Activated naive CD8-positive, alpha-beta T cell treated with anti-CD3 and anti-CD28 coated beads, Interleukin-2, amount 10 ng/mL, durations not matched to agents 7 days and 5 days (primary cell): ENCODE results near the gene CIAO2A. TPM values are rescaled to one million over a fixed set of nuclear protein-coding genes. Genes with fewer than 3 reads are reported as not detected.

Experiments
- ATAC-seq: fragments of 150-1000 bp; cut with Tn5 transposase; one replicate; pipeline ENCODE4 v1.10.0; 2021; ENCODE audit warnings: low read depth, moderate library complexity
- POLR2A ChIA-PET: fragments of 350-600 bp; sonication (Branson Sonifier 250); formaldehyde crosslinking; loops from one replicate; lab custom pipeline; 2021; ENCODE audit warnings: antibody characterized with exemption; lab: Charles Lee
- DNase-seq: peaks from one replicate; pipeline ENCODE4 v3.0.0; 2021
- H3K27ac Mint-ChIP-seq: one replicate; pipeline ENCODE4 v1.8.0; 2022; ENCODE audit warnings: mild to moderate bottlenecking, mixed read lengths
- H3K27me3 Mint-ChIP-seq: one replicate; pipeline ENCODE4 v1.8.0; 2022; ENCODE audit warnings: mild to moderate bottlenecking, moderate library complexity, mixed read lengths
- H3K36me3 Mint-ChIP-seq: one replicate; pipeline ENCODE4 v1.8.0; 2021; ENCODE audit warnings: mild to moderate bottlenecking, mixed read lengths
- H3K4me1 Mint-ChIP-seq: one replicate; pipeline ENCODE4 v1.8.0; 2021; ENCODE audit warnings: mixed read lengths
- H3K4me3 Mint-ChIP-seq: one replicate; pipeline ENCODE4 v1.8.0; 2022; ENCODE audit warnings: mild to moderate bottlenecking, moderate library complexity, mixed read lengths
- H3K9me3 Mint-ChIP-seq: one replicate; pipeline ENCODE4 v1.8.0; 2021; ENCODE audit warnings: mixed read lengths
- total RNA-seq, 2 experiments: library from RNA; stranded (reverse); gene quantifications; one replicate each; pipeline ENCODE4 v1.2.3, GENCODE V29; 2021

CIAO2A gene
- total RNA-seq, 2 experiments from 2014 or later = 57.6 to 61.5 TPM

- H3K9me3 Mint-ChIP-seq = no peaks in the 10 kb centered on the region
- POLR2A ChIA-PET = interaction anchor here (0.6 to 0.7 kb wide), 2 partner anchors 267 to 993 kb away, joined by 3 read pairs; no protein-coding TSS in a partner anchor
- DNase-seq (no peak), ATAC-seq (no peak)
- no peak overlapping the region for H3K4me3 Mint-ChIP-seq
- no peaks in the 10 kb centered on the region for H3K27me3 Mint-ChIP-seq
- H3K27ac Mint-ChIP-seq = no peak overlapping the region
- peaks cover 14% of the 10 kb centered on the region for H3K4me1 Mint-ChIP-seq
- H3K36me3 Mint-ChIP-seq = peaks cover 4% of the 10 kb centered on the region
These were observed 11.6 kb upstream of the CIAO2A start for GRCh38 chr15:64105113-64105704.

- POLR2A ChIA-PET = interaction anchor here (0.7 kb wide), 1 partner anchor 680 kb away, joined by 10 read pairs; no protein-coding TSS in a partner anchor
- Mint-ChIP-seq H3K4me1 (peaks cover 20% of the 10 kb centered on the region), H3K9me3 (no peaks in the 10 kb centered on the region), H3K36me3 (peaks cover 10% of the 10 kb centered on the region), H3K4me3 (no peak overlapping the region), H3K27ac (no peak overlapping the region), H3K27me3 (no peaks in the 10 kb centered on the region)
- ATAC-seq (no peak), DNase-seq (no peak)
These were observed 8.9 kb upstream of the CIAO2A start for GRCh38 chr15:64102497-64102896.

- POLR2A ChIA-PET = no interaction called here
- no peaks in the 10 kb centered on the region for H3K9me3 Mint-ChIP-seq
- no peak for DNase-seq
- peaks cover 10% of the 10 kb centered on the region for H3K36me3 Mint-ChIP-seq
- no peak overlapping the region for H3K4me3 Mint-ChIP-seq
- H3K27me3 Mint-ChIP-seq = no peaks in the 10 kb centered on the region
- H3K4me1 Mint-ChIP-seq = peaks cover 26% of the 10 kb centered on the region
- no peak for ATAC-seq
- H3K27ac Mint-ChIP-seq = no peak overlapping the region
These were observed 7.3 kb upstream of the CIAO2A start for GRCh38 chr15:64100958-64101357.

- H3K4me3 Mint-ChIP-seq = no peak overlapping the region
- no peaks in the 10 kb centered on the region for H3K9me3 Mint-ChIP-seq
- H3K4me1 Mint-ChIP-seq = peaks cover 33% of the 10 kb centered on the region
- POLR2A ChIA-PET = no interaction called here
- no peaks in the 10 kb centered on the region for H3K27me3 Mint-ChIP-seq
- DNase-seq (no peak), ATAC-seq (no peak)
- peaks cover 10% of the 10 kb centered on the region for H3K36me3 Mint-ChIP-seq
- no peak overlapping the region for H3K27ac Mint-ChIP-seq
These were observed 5.7 kb upstream of the CIAO2A start for GRCh38 chr15:64099379-64099778.

GRCh38 chr15:64096668-64097384, 3.2 kb upstream of the CIAO2A start:
- Mint-ChIP-seq H3K27ac (peak overlapping the region; percentile 99), H3K27me3 (no peaks in the 10 kb centered on the region), H3K4me3 (peak overlapping the region; percentile 90), H3K9me3 (no peaks in the 10 kb centered on the region), H3K4me1 (peaks cover 40% of the 10 kb centered on the region), H3K36me3 (peaks cover 9% of the 10 kb centered on the region)
- no peak for DNase-seq
- POLR2A ChIA-PET = interaction anchor here (0.6 to 1.4 kb wide), 5 partner anchors 14 to 785 kb away, joined by 3 to 4 read pairs (median 3); partner anchors contain the start of gene PPIB
- no peak for ATAC-seq

GRCh38 chr15:64095795-64096667, 2.4 kb upstream of the CIAO2A start, which contains the start of gene SNX1:
Gene SNX1 (plus strand): TSS chr15:64095982. CDS start chr15:64096014, 32 bp downstream.
- POLR2A ChIA-PET = interaction anchor here (0.9 to 3.4 kb wide), 5 partner anchors 15 to 495 kb away, joined by 3 to 24 read pairs (median 4); partner anchors contain the start of genes PPIB and SNX22
- H3K4me1 Mint-ChIP-seq = peaks cover 40% of the 10 kb centered on the region
- DNase-seq (peak; percentile 97), ATAC-seq (peak; percentile 59)
- H3K27ac Mint-ChIP-seq = peak within 1 kb of the TSS; percentile 99
- H3K36me3 Mint-ChIP-seq = peaks cover 9% of the 10 kb centered on the region
- H3K9me3 Mint-ChIP-seq = no peaks in the 10 kb centered on the region
- H3K27me3 Mint-ChIP-seq = no peaks in the 10 kb centered on the region
- H3K4me3 Mint-ChIP-seq = peak within 1 kb of the TSS; percentile 90

GRCh38 chr15:64095431-64095794, 1.8 kb upstream of the CIAO2A start:
- no peaks in the 10 kb centered on the region for H3K9me3 Mint-ChIP-seq
- ATAC-seq = no peak
- peak overlapping the region; percentile 99 for H3K27ac Mint-ChIP-seq
- H3K4me1 Mint-ChIP-seq = peaks cover 43% of the 10 kb centered on the region
- peak overlapping the region; percentile 90 for H3K4me3 Mint-ChIP-seq
- H3K27me3 Mint-ChIP-seq = no peaks in the 10 kb centered on the region
- H3K36me3 Mint-ChIP-seq = peaks cover 12% of the 10 kb centered on the region
- DNase-seq = no peak
- POLR2A ChIA-PET = interaction anchor here (0.9 to 3.4 kb wide), 4 partner anchors 16 to 495 kb away, joined by 3 to 24 read pairs (median 4); partner anchors contain the start of genes PPIB and SNX22

GRCh38 chr15:64092864-64093626, 593 bp downstream of the CIAO2A start:
- POLR2A ChIA-PET = interaction anchor here (0.6 to 3.4 kb wide), 15 partner anchors 10 to 656 kb away, joined by 3 to 24 read pairs (median 4); partner anchors contain the start of genes HERC1, PPIB, SNX22 and TRIP4

GRCh38 chr15:64092075-64092820, 1.4 kb downstream of the CIAO2A start:
- peak overlapping the region; percentile 90 for H3K4me3 Mint-ChIP-seq
- DNase-seq (no peak), ATAC-seq (no peak)
- peak overlapping the region; percentile 99 for H3K27ac Mint-ChIP-seq
- POLR2A ChIA-PET = interaction anchor here (0.7 to 1.6 kb wide), 4 partner anchors 18 to 188 kb away, joined by 5 to 8 read pairs (median 6); no protein-coding TSS in a partner anchor
- no peaks in the 10 kb centered on the region for H3K27me3 Mint-ChIP-seq
- peaks cover 20% of the 10 kb centered on the region for H3K36me3 Mint-ChIP-seq
- H3K4me1 Mint-ChIP-seq = peaks cover 34% of the 10 kb centered on the region
- H3K9me3 Mint-ChIP-seq = peaks cover 2% of the 10 kb centered on the region

More at GRCh38 chr15:64092864-64093626, 593 bp downstream of the CIAO2A start:
- H3K27me3 Mint-ChIP-seq = no peaks in the 10 kb centered on the region
- peaks cover 42% of the 10 kb centered on the region for H3K4me1 Mint-ChIP-seq
- DNase-seq = no peak
- peak overlapping the region; percentile 99 for H3K27ac Mint-ChIP-seq
- H3K36me3 Mint-ChIP-seq = peaks cover 13% of the 10 kb centered on the region
- H3K4me3 Mint-ChIP-seq = peak overlapping the region; percentile 90
- no peak for ATAC-seq
- H3K9me3 Mint-ChIP-seq = no peaks in the 10 kb centered on the region

- Mint-ChIP-seq H3K4me3 (no peak overlapping the region), H3K27ac (no peak overlapping the region), H3K4me1 (peaks cover 26% of the 10 kb centered on the region), H3K27me3 (no peaks in the 10 kb centered on the region), H3K9me3 (peaks cover 2% of the 10 kb centered on the region), H3K36me3 (peaks cover 23% of the 10 kb centered on the region)
- ATAC-seq (no peak), DNase-seq (no peak)
- POLR2A ChIA-PET = no interaction called here
These were observed 3.1 kb downstream of the CIAO2A start for GRCh38 chr15:64090527-64090926.

GRCh38 chr15:64089543-64090280, 3.9 kb downstream of the CIAO2A start:
- Mint-ChIP-seq H3K9me3 (peaks cover 2% of the 10 kb centered on the region), H3K27ac (no peak overlapping the region), H3K4me3 (no peak overlapping the region), H3K4me1 (peaks cover 20% of the 10 kb centered on the region), H3K27me3 (no peaks in the 10 kb centered on the region), H3K36me3 (peaks cover 23% of the 10 kb centered on the region)
- POLR2A ChIA-PET = no interaction called here
- DNase-seq = no peak
- ATAC-seq = no peak
